Measurements from ENCODE around the gene ZNF544.
"Not testable (repeated sequence)": the region's sequence is repeated elsewhere in the genome, so short reads cannot be mapped to it uniquely, and the experiment has no call there.

Gene ZNF544

GRCh38 chr19:58252102-58252685 is 23.5 kb downstream of the ZNF544 start:
- H3K27me3 ChIP-seq (ENCODE audit: insufficient read depth, low read length), result no peaks in the 10 kb centered on the region
- no peak overlapping the region for H3K4me3 ChIP-seq (ENCODE audit: low read depth, low read length)
- no peak overlapping the region for H3K27ac ChIP-seq (ENCODE audit: low read depth, low read length)
- H3K36me3 ChIP-seq (ENCODE audit: insufficient read depth, low read length), result peaks cover 84% of the 10 kb centered on the region
- no peaks in the 10 kb centered on the region for H3K79me2 ChIP-seq (ENCODE audit: control insufficient read depth, insufficient read depth, low read length, unreplicated experiment)
- H3K4me1 ChIP-seq (ENCODE audit: control insufficient read depth, insufficient read depth, low read length, unreplicated experiment), result no peaks in the 10 kb centered on the region
- no peak overlapping the region for H2AFZ ChIP-seq (ENCODE audit: low read length, unreplicated experiment)

GRCh38 chr19:58258259-58258658 is 29.5 kb downstream of the ZNF544 start:
- H3K4me3 ChIP-seq (ENCODE audit: low read depth, low read length); H3K79me2 ChIP-seq (ENCODE audit: control insufficient read depth, insufficient read depth, low read length, unreplicated experiment); H3K4me1 ChIP-seq (ENCODE audit: control insufficient read depth, insufficient read depth, low read length, unreplicated experiment); H3K27me3 ChIP-seq (ENCODE audit: insufficient read depth, low read length); H3K27ac ChIP-seq (ENCODE audit: low read depth, low read length); H2AFZ ChIP-seq (ENCODE audit: low read length, unreplicated experiment): not testable (repeated sequence)
- H3K36me3 ChIP-seq (ENCODE audit: insufficient read depth, low read length), result peaks cover 83% of the 10 kb centered on the region

- H3K27me3 ChIP-seq (ENCODE audit: insufficient read depth, low read length), result no peaks in the 10 kb centered on the region
- peaks cover 72% of the 10 kb centered on the region for H3K36me3 ChIP-seq (ENCODE audit: insufficient read depth, low read length)
- H3K27ac ChIP-seq (ENCODE audit: low read depth, low read length), result no peak overlapping the region
- no peak overlapping the region for H3K4me3 ChIP-seq (ENCODE audit: low read depth, low read length)
- H3K4me1 ChIP-seq (ENCODE audit: control insufficient read depth, insufficient read depth, low read length, unreplicated experiment), result no peaks in the 10 kb centered on the region
- no peak overlapping the region for H2AFZ ChIP-seq (ENCODE audit: low read length, unreplicated experiment)
- no peaks in the 10 kb centered on the region for H3K79me2 ChIP-seq (ENCODE audit: control insufficient read depth, insufficient read depth, low read length, unreplicated experiment)
Measured at GRCh38 chr19:58261600-58261967, 32.9 kb downstream of the ZNF544 start.

- Histone ChIP-seq H3K27ac (ENCODE audit: low read depth, low read length) (no peak overlapping the region), H3K4me1 (ENCODE audit: control insufficient read depth, insufficient read depth, low read length, unreplicated experiment) (no peaks in the 10 kb centered on the region), H3K4me3 (ENCODE audit: low read depth, low read length) (no peak overlapping the region), H3K36me3 (ENCODE audit: insufficient read depth, low read length) (peaks cover 72% of the 10 kb centered on the region), H3K79me2 (ENCODE audit: control insufficient read depth, insufficient read depth, low read length, unreplicated experiment) (no peaks in the 10 kb centered on the region), H3K27me3 (ENCODE audit: insufficient read depth, low read length) (no peaks in the 10 kb centered on the region), H2AFZ (ENCODE audit: low read length, unreplicated experiment) (no peak overlapping the region)
Measured at GRCh38 chr19:58261968-58262921, 33.5 kb downstream of the ZNF544 start.

- H3K27ac ChIP-seq (ENCODE audit: low read depth, low read length), result no peak overlapping the region
- no peaks in the 10 kb centered on the region for H3K79me2 ChIP-seq (ENCODE audit: control insufficient read depth, insufficient read depth, low read length, unreplicated experiment)
- H2AFZ ChIP-seq (ENCODE audit: low read length, unreplicated experiment), result no peak overlapping the region
- H3K4me3 ChIP-seq (ENCODE audit: low read depth, low read length), result no peak overlapping the region
- H3K4me1 ChIP-seq (ENCODE audit: control insufficient read depth, insufficient read depth, low read length, unreplicated experiment), result no peaks in the 10 kb centered on the region
- peaks cover 65% of the 10 kb centered on the region for H3K36me3 ChIP-seq (ENCODE audit: insufficient read depth, low read length)
- no peaks in the 10 kb centered on the region for H3K27me3 ChIP-seq (ENCODE audit: insufficient read depth, low read length)
Measured at GRCh38 chr19:58262922-58263296, 34.2 kb downstream of the ZNF544 start.

- no peaks in the 10 kb centered on the region for H3K79me2 ChIP-seq (ENCODE audit: control insufficient read depth, insufficient read depth, low read length, unreplicated experiment)
- H3K4me1 ChIP-seq (ENCODE audit: control insufficient read depth, insufficient read depth, low read length, unreplicated experiment), result no peaks in the 10 kb centered on the region
- H2AFZ ChIP-seq (ENCODE audit: low read length, unreplicated experiment), result no peak overlapping the region
- no peaks in the 10 kb centered on the region for H3K27me3 ChIP-seq (ENCODE audit: insufficient read depth, low read length)
- no peak overlapping the region for H3K4me3 ChIP-seq (ENCODE audit: low read depth, low read length)
- H3K36me3 ChIP-seq (ENCODE audit: insufficient read depth, low read length), result peaks cover 49% of the 10 kb centered on the region
- H3K27ac ChIP-seq (ENCODE audit: low read depth, low read length), result no peak overlapping the region
Measured at GRCh38 chr19:58265100-58265499, 36.4 kb downstream of the ZNF544 start.

GRCh38 chr19:58268344-58268743 is 39.6 kb downstream of the ZNF544 start:
- Histone ChIP-seq H3K79me2 (ENCODE audit: control insufficient read depth, insufficient read depth, low read length, unreplicated experiment) (no peaks in the 10 kb centered on the region), H3K4me1 (ENCODE audit: control insufficient read depth, insufficient read depth, low read length, unreplicated experiment) (no peaks in the 10 kb centered on the region), H3K36me3 (ENCODE audit: insufficient read depth, low read length) (peaks cover 34% of the 10 kb centered on the region), H2AFZ (ENCODE audit: low read length, unreplicated experiment) (no peak overlapping the region), H3K27ac (ENCODE audit: low read depth, low read length) (no peak overlapping the region), H3K4me3 (ENCODE audit: low read depth, low read length) (no peak overlapping the region), H3K27me3 (ENCODE audit: insufficient read depth, low read length) (no peaks in the 10 kb centered on the region)

- Histone ChIP-seq H3K27me3 (ENCODE audit: insufficient read depth, low read length) (no peaks in the 10 kb centered on the region), H3K4me1 (ENCODE audit: control insufficient read depth, insufficient read depth, low read length, unreplicated experiment) (no peaks in the 10 kb centered on the region), H3K4me3 (ENCODE audit: low read depth, low read length) (no peak overlapping the region), H3K79me2 (ENCODE audit: control insufficient read depth, insufficient read depth, low read length, unreplicated experiment) (peaks cover 22% of the 10 kb centered on the region), H3K27ac (ENCODE audit: low read depth, low read length) (peak overlapping the region; percentile 13; the same call in 1 of the 2 replicates), H2AFZ (ENCODE audit: low read length, unreplicated experiment) (no peak overlapping the region), H3K36me3 (ENCODE audit: insufficient read depth, low read length) (peaks cover 20% of the 10 kb centered on the region)
Measured at GRCh38 chr19:58274771-58275201, 46.1 kb downstream of the ZNF544 start.

GRCh38 chr19:58275564-58275963 is 46.9 kb downstream of the ZNF544 start:
- Histone ChIP-seq H2AFZ (ENCODE audit: low read length, unreplicated experiment) (no peak overlapping the region), H3K27me3 (ENCODE audit: insufficient read depth, low read length) (no peaks in the 10 kb centered on the region), H3K36me3 (ENCODE audit: insufficient read depth, low read length) (peaks cover 18% of the 10 kb centered on the region), H3K27ac (ENCODE audit: low read depth, low read length) (no peak overlapping the region), H3K79me2 (ENCODE audit: control insufficient read depth, insufficient read depth, low read length, unreplicated experiment) (peaks cover 30% of the 10 kb centered on the region), H3K4me1 (ENCODE audit: control insufficient read depth, insufficient read depth, low read length, unreplicated experiment) (no peaks in the 10 kb centered on the region), H3K4me3 (ENCODE audit: low read depth, low read length) (no peak overlapping the region)

- Histone ChIP-seq H3K4me1 (ENCODE audit: control insufficient read depth, insufficient read depth, low read length, unreplicated experiment) (no peaks in the 10 kb centered on the region), H3K4me3 (ENCODE audit: low read depth, low read length) (no peak overlapping the region), H2AFZ (ENCODE audit: low read length, unreplicated experiment) (no peak overlapping the region), H3K27me3 (ENCODE audit: insufficient read depth, low read length) (no peaks in the 10 kb centered on the region), H3K27ac (ENCODE audit: low read depth, low read length) (no peak overlapping the region), H3K36me3 (ENCODE audit: insufficient read depth, low read length) (peaks cover 5% of the 10 kb centered on the region), H3K79me2 (ENCODE audit: control insufficient read depth, insufficient read depth, low read length, unreplicated experiment) (peaks cover 42% of the 10 kb centered on the region)
Measured at GRCh38 chr19:58277197-58277596, 48.5 kb downstream of the ZNF544 start.

Measured in ACC112 (cell line).